SH-SY5Y (cell line): ENCODE results near the gene SMIM32.

ENCODE experiments used
- GATA2 ChIP-seq: IDR thresholded peaks from 2 replicates; pipeline ENCODE4 v1.6.1; 2011; ENCODE audit warnings: mild to moderate bottlenecking, low read depth, low read length
- GATA3 ChIP-seq: IDR thresholded peaks from 2 replicates; pipeline ENCODE4 v1.6.1; 2011; ENCODE audit warnings: low read depth, mild to moderate bottlenecking, low read length, moderate library complexity

DNA sequence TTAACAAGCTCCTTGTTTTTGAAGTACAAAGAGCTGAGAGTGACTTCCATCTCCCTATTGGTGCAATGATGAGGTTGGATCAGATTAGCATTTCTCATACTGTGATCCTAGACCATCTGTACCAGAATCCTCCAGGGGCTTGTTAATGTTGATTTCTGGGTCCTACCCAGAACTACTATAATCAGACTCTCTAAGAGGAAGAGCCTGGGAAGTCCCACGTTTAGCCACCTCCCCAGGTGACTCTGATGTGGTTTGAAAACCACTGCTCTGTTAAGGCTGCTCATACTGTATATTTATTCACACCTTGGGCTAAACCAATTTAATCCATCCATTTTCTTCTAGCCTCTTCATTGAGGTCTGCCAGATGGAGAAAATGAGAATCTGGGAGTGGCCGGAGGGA lies 49.6 kb upstream of the SMIM32 start:
- TF ChIP-seq GATA3 (no peak), GATA2 (no peak)
